ENCODE measurements around the gene KNSTRN. TPM values are rescaled to one million over a fixed set of nuclear protein-coding genes. Genes with fewer than 3 reads are reported as not detected.

Gene KNSTRN
- total RNA-seq, 4 donors from 2014 or later = 3.3 to 7.1 (median 4.2) TPM

DNA sequence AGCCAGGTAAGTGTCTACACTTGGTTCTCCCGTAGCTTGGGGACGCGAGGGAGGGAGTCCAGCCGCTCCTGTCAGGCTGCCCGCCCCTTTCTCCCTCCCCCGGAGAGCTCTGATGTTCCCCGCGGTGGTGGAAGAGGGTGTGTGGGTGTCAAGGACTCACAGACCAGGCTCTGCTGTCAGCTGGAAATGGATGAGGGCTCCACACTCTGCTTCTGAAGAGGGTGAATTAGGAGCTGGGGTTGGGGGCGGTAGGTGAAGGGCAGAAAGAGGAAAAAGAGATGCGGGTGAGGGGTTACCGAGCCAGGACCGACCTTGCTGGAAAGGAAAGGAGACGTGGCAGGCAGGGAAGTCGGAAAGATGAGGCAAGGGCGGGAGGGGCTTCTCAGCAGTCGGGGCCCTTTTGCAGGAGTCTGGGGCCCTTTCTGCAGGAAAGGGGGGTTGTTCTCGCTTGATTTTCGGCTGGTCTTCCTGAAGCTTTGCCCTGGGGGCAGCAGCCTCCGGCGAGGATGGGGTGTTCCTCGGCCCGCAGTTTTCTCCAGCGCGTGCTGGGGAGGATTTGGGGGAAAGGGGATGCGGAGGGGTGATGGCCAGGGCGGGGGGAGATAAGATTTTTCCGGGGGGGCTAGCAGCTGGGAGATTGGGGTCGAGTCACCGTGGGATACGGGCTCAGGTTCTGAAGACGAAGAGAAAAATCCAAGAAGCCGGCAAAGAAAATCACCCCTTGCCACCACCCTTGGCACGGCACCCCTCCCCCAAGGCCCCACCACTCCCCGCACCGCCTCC lies 57.6 kb downstream of the KNSTRN start:
- peak overlapping the region in 1 of 4 donors; percentile 88 for H3K27ac ChIP-seq
- 0% methylated on average over 32 to 34 of the region's 35 CpGs for WGBS, 2 donors
- H3K4me3 ChIP-seq = peak overlapping the region; percentile 50 to 99 (median 96)
- peaks cover 0 to 73% (median 37%) of the 10 kb centered on the region in 4 donors for H3K4me1 ChIP-seq
- no peak for TF ChIP-seq POLR2A (IDR thresholded peaks at IDR 0.05)
- TF ChIP-seq, protein P1, sequence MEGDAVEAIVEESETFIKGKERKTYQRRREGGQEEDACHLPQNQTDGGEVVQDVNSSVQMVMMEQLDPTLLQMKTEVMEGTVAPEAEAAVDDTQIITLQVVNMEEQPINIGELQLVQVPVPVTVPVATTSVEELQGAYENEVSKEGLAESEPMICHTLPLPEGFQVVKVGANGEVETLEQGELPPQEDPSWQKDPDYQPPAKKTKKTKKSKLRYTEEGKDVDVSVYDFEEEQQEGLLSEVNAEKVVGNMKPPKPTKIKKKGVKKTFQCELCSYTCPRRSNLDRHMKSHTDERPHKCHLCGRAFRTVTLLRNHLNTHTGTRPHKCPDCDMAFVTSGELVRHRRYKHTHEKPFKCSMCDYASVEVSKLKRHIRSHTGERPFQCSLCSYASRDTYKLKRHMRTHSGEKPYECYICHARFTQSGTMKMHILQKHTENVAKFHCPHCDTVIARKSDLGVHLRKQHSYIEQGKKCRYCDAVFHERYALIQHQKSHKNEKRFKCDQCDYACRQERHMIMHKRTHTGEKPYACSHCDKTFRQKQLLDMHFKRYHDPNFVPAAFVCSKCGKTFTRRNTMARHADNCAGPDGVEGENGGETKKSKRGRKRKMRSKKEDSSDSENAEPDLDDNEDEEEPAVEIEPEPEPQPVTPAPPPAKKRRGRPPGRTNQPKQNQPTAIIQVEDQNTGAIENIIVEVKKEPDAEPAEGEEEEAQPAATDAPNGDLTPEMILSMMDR (IDR thresholded peaks at IDR 0.05) = peak in 1 of 5 experiments; percentile 5
- peaks cover 0 to 27% of the 10 kb centered on the region in 2 donors for H3K27me3 ChIP-seq
- H3K9me3 ChIP-seq = no peaks in the 10 kb centered on the region
- no peak for DNase-seq (ENCODE audit: low spot score in 2 of 2)
- H3K36me3 ChIP-seq = no peaks in the 10 kb centered on the region

DNA sequence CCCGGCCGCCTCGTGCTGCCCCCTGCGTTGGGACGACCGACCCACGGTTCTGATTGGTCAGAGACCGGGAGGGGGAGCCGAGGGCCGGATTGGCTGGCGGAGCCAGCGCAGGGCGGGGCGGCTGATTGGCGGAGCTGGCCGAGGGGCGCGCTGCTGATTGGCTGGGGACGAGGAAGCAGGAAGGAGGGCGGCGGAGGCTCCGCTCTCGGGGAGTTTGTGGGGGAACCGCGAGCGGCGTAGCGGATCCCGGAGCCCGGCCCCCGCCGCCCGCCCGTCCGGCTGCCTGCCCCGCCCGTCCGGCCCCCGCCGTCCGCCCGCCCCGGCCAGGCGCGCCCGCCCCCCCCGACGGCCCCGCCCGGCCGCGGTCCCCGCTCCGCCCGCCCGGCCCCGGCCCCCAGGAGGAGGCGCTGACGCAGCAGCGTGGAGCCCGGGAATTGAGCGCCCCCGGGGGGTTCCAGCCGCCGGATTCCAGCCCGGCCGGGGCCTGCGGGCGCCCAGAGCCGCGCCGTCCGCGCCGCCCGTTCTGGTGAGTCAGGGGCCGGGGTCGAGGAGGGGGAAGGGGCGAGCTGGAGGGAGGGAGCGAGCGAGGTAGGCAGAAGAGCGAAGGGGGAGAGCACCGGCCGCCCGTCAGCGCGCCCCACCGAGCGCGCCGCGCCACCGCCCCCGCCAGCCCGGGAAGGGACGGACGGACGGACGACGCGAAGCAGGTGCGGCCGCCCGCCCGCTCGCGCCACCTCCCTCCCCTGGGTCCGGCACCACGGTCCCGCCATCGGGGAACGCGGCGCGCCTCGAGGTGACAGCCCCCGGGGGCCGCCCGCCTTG lies 58.4 kb downstream of the KNSTRN start, which contains the start of gene BAHD1:
Gene BAHD1 (plus strand): TSS at position 211 of the 822 bp plus-strand sequence. CDS start 17,512 bp downstream, outside the sequence.
- H3K27ac ChIP-seq = peak within 1 kb of the TSS; percentile 53 to 88 (median 74)
- H3K27me3 ChIP-seq = peaks cover 0 to 23% of the 10 kb centered on the region in 2 donors
- peak in 1 of 2 donors; percentile 37 for TF ChIP-seq POLR2A (IDR thresholded peaks at IDR 0.05)
- TF ChIP-seq EP300 (IDR thresholded peaks at IDR 0.05) = peak in 1 of 2 donors; percentile 38
- TF ChIP-seq, protein P1 (IDR thresholded peaks at IDR 0.05) = peak in 1 of 5 experiments; percentile 12
- no peaks in the 10 kb centered on the region for H3K9me3 ChIP-seq
- H3K4me1 ChIP-seq = peaks cover 0 to 75% (median 35%) of the 10 kb centered on the region in 4 donors
- DNase-seq (ENCODE audit: low spot score in 2 of 2) = peak; percentile 91 to 93
- peak within 1 kb of the TSS; percentile 78 to 99 (median 96) for H3K4me3 ChIP-seq
- WGBS, 2 donors = 1% methylated on average over 46 to 49 of the region's 119 CpGs
- no peaks in the 10 kb centered on the region for H3K36me3 ChIP-seq

DNA sequence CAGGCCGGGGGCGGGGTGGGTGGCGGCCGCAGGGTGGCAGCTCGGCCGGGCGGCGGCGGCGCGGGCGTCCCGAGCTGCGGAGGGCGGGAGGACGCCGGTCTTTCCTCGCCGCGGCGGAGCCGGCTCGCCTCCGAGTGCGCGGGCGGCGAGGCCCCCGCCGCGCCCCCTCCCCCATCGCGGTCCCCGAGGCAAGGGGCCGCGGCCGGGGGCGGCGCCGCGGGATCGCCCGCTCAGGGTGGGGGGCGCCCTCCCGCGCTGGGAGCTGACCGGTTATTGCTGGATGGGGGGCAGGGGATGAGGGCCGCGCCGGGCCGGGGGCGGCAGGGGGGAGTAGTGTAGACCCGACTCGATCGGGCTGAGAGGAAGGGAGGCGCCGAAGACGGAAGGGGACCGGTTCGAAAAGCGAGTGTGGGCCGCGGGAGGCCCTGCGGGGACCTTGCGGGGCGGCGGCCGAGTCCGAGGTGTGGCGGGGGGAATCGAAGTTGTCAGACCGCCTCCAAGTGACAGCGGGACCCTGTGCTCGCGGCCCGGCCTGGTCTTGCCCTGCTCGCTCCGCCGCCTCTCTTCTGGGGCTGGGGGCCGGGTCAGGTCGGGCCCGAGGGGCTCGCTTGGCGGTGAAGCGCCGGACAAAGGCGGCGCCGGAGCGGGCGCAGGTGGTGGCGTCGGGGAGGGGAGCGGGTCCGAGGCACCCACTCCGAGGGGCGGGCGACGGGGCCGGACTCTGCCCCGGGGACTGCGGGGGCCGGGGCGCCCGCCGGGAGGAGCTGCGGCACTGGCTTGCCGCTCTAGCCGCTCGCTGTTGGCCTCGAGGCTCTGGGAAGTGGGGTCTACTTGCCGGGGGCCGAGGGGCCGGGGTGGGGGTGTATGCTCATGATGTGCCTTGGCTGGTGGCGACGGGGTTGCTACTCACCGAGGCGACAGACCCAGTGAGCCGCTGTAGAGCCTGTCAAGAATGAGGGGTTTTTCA lies 59.3 kb downstream of the KNSTRN start:
- H3K27ac ChIP-seq = peak overlapping the region in 3 of 4 donors; percentile 19 to 88 (median 80)
- peaks cover 0 to 15% of the 10 kb centered on the region in 2 donors for H3K27me3 ChIP-seq
- no peaks in the 10 kb centered on the region for H3K36me3 ChIP-seq
- peaks cover 0 to 69% (median 27%) of the 10 kb centered on the region in 4 donors for H3K4me1 ChIP-seq
- peak overlapping the region; percentile 78 to 99 (median 96) for H3K4me3 ChIP-seq
- no peaks in the 10 kb centered on the region for H3K9me3 ChIP-seq
- DNase-seq (ENCODE audit: low spot score in 2 of 2) = no peak
- TF ChIP-seq POLR2A (IDR thresholded peaks at IDR 0.05) = no peak
- TF ChIP-seq, protein P1 (IDR thresholded peaks at IDR 0.05) = peak in 2 of 5 experiments; percentile 4 to 22
- WGBS, 2 donors = 1 to 3% methylated on average over 13 to 36 of the region's 119 CpGs

DNA sequence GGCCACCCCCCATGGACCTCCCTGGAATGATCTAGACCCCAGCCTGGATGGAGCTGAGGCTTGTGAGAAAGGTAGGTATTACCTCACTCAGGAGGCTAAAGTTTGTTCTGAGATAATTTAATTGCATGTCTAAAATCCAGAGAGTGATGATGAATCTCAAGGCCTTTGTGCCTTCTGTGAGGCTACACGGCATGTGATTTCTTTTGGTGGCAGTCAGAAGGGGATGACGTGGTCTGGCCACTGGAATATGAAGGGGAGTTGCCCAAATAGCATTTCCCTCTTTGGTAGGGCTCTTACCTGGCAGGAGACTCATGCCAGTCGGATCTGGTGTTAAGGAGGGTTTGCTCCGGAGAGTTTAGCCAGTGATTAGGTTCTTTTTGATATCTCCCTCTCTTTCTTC lies 60.7 kb downstream of the KNSTRN start:
- Histone ChIP-seq H3K9me3 (no peaks in the 10 kb centered on the region), H3K27ac (no peak overlapping the region), H3K4me1 (peaks cover 0 to 58% (median 23%) of the 10 kb centered on the region in 4 donors), H3K4me3 (no peak overlapping the region), H3K36me3 (no peaks in the 10 kb centered on the region), H3K27me3 (peaks cover 0 to under 1% of the 10 kb centered on the region in 2 donors)
- no peak for TF ChIP-seq POLR2A (IDR thresholded peaks at IDR 0.05)
- TF ChIP-seq, protein P1 (IDR thresholded peaks at IDR 0.05) = no peak
- no peak for TF ChIP-seq EP300 (IDR thresholded peaks at IDR 0.05)
- 84 to 87% methylated on average over 4 of the region's 4 CpGs for WGBS, 2 donors
- no peak for DNase-seq (ENCODE audit: low spot score in 2 of 2)
